ENCODE measurements around the gene FCRL4.

GRCh38 chr1:157639800-157640199 is 41.9 kb upstream of the FCRL4 start:
- TF ChIP-seq CTCF (conservative IDR thresholded peaks at IDR 0.05; ENCODE audit: low read length) (no peak), EZH2phosphoT487 (IDR thresholded peaks at IDR 0.05; ENCODE audit: borderline replicate concordance, low read depth, low read length) (no peak)

All from OCI-LY7 (cell line).